Measurements from ENCODE around the gene OSM. TPM values are rescaled to one million over a fixed set of nuclear protein-coding genes. Genes with fewer than 3 reads are reported as not detected.

OSM gene
- total and polyA plus RNA-seq, 4 donors, result 0.09 to 0.84 (median 0.25) TPM; not detected in 1

DNA sequence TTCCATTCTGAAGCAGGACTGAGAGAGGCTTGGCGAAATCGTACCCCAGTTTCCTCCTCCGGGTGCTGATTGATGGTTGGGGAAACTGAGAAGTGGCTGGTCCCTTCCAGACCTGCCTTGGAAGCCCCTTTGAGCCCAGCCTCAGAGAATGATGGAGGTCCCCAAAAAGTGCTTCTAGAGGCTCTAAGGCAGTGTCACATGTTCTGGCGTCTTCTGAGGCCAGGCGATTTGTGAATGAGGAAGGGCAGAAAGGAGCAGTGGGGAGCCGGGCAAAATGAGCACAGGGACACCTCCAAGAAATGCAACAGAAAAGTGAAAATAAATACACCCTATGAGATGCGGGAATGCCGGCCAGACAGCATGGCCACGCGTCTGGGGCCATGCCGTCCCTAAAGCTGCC, 19.1 kb downstream of the OSM start:
- Histone ChIP-seq H3K36me3 (ENCODE audit: control insufficient read depth in 4 of 4, insufficient read depth in 3 of 4, low read depth in 1 of 4, low read length in 3 of 4) (no peaks in the 10 kb centered on the region), H3K9me3 (ENCODE audit: control insufficient read depth in 4 of 4, low read length in 3 of 4) (no peaks in the 10 kb centered on the region), H3K9ac (ENCODE audit: low read depth in 1 of 2, low read length in 2 of 2) (no peak overlapping the region), H3K4me3 (ENCODE audit: low read depth in 1 of 3, low read length in 3 of 3) (no peak overlapping the region), H3K4me1 (ENCODE audit: control insufficient read depth in 4 of 4, insufficient read depth in 4 of 4, low read length in 3 of 4) (peaks cover 3 to 19% (median 13%) of the 10 kb centered on the region in 4 donors), H3K27me3 (ENCODE audit: control insufficient read depth in 4 of 4, insufficient read depth in 4 of 4, low read length in 3 of 4) (peaks cover 0 to 7% (median 2%) of the 10 kb centered on the region in 4 donors), H3K27ac (ENCODE audit: low read depth in 1 of 2, low read length in 2 of 2) (no peak overlapping the region)
- WGBS, result 76% methylated on average over 11 of the region's 11 CpGs
- no peak for TF ChIP-seq FOXA1 (IDR thresholded peaks at IDR 0.05)
- TF ChIP-seq MAX (IDR thresholded peaks at IDR 0.05), result no peak
- no peak for TF ChIP-seq ZBTB33 (IDR thresholded peaks at IDR 0.05)
- no peak for TF ChIP-seq CTCF (IDR thresholded peaks at IDR 0.05; ENCODE audit: low read depth, low read length, missing input control)
- TF ChIP-seq RXRA (IDR thresholded peaks at IDR 0.05), result no peak
- no peak for TF ChIP-seq JUND (IDR thresholded peaks at IDR 0.05)
- TF ChIP-seq FOXA2 (IDR thresholded peaks at IDR 0.05), result no peak
- TF ChIP-seq GABPA (IDR thresholded peaks at IDR 0.05 in 1 of 2, conservative IDR thresholded peaks at IDR 0.05 in 1 of 2), result no peak
- TF ChIP-seq NR2F2 (IDR thresholded peaks at IDR 0.05), result no peak
- TF ChIP-seq TAF1 (conservative IDR thresholded peaks at IDR 0.05), result no peak
- TF ChIP-seq HNF4A (conservative IDR thresholded peaks at IDR 0.05), result no peak
- TF ChIP-seq RAD21 (IDR thresholded peaks at IDR 0.05), result no peak
- TF ChIP-seq EGR1 (IDR thresholded peaks at IDR 0.05; ENCODE audit: low read depth in 2 of 2), result no peak
- TF ChIP-seq YY1 (IDR thresholded peaks at IDR 0.05), result no peak
- TF ChIP-seq SP1 (IDR thresholded peaks at IDR 0.05), result no peak
- no peak for TF ChIP-seq ATF3 (IDR thresholded peaks at IDR 0.05)
- no peak for DNase-seq (ENCODE audit: low spot score)

DNA sequence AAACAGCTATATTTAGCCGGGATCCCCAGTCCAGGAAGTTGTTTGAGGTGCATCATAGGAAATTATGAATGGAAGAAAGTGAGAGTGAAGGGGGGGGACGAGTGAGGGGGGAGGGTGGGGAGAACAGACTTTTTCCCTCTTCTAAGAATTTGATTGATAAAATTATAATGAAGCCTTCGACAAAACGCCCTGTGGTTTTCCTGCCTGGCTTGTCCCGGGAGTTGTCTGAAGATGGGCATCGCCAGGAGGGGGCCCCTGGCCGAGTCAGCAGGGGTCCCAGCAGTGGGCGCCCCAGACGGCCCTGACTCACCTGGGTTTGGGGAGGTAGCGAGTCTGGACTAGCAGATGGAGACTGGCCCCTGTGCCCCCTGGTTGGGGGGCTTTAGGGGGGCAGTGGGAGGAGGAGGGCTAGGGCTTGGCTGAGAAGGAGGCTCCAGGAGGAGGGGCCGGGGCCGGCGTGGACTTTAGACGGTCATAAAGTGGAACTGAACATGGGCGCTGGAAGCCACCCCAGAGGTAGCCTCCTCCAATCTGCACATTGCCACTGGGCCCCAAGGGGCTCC, 19.8 kb downstream of the OSM start:
- Histone ChIP-seq H3K27me3 (ENCODE audit: control insufficient read depth in 4 of 4, insufficient read depth in 4 of 4, low read length in 3 of 4) (peaks cover 0 to 7% (median 2%) of the 10 kb centered on the region in 4 donors), H3K9me3 (ENCODE audit: control insufficient read depth in 4 of 4, low read length in 3 of 4) (no peaks in the 10 kb centered on the region), H3K4me1 (ENCODE audit: control insufficient read depth in 4 of 4, insufficient read depth in 4 of 4, low read length in 3 of 4) (peaks cover 3 to 19% (median 13%) of the 10 kb centered on the region in 4 donors), H3K9ac (ENCODE audit: low read depth in 1 of 2, low read length in 2 of 2) (no peak overlapping the region), H3K27ac (ENCODE audit: low read depth in 1 of 2, low read length in 2 of 2) (no peak overlapping the region), H3K36me3 (ENCODE audit: control insufficient read depth in 4 of 4, insufficient read depth in 3 of 4, low read depth in 1 of 4, low read length in 3 of 4) (no peaks in the 10 kb centered on the region), H3K4me3 (ENCODE audit: low read depth in 1 of 3, low read length in 3 of 3) (peak overlapping the region in 1 of 3 donors; percentile 47)
- 22% methylated on average over 15 of the region's 15 CpGs for WGBS
- DNase-seq (ENCODE audit: low spot score), result no peak
- TF ChIP-seq YY1 (IDR thresholded peaks at IDR 0.05) (no peak), TAF1 (conservative IDR thresholded peaks at IDR 0.05) (no peak), FOXA2 (IDR thresholded peaks at IDR 0.05) (no peak), FOXA1 (IDR thresholded peaks at IDR 0.05) (no peak), GABPA (IDR thresholded peaks at IDR 0.05 in 1 of 2, conservative IDR thresholded peaks at IDR 0.05 in 1 of 2) (no peak), EGR1 (IDR thresholded peaks at IDR 0.05; ENCODE audit: low read depth in 2 of 2) (no peak), CTCF (IDR thresholded peaks at IDR 0.05; ENCODE audit: low read depth, low read length, missing input control) (no peak), HNF4A (conservative IDR thresholded peaks at IDR 0.05) (no peak), JUND (IDR thresholded peaks at IDR 0.05) (no peak)
- TF ChIP-seq, protein P1, sequence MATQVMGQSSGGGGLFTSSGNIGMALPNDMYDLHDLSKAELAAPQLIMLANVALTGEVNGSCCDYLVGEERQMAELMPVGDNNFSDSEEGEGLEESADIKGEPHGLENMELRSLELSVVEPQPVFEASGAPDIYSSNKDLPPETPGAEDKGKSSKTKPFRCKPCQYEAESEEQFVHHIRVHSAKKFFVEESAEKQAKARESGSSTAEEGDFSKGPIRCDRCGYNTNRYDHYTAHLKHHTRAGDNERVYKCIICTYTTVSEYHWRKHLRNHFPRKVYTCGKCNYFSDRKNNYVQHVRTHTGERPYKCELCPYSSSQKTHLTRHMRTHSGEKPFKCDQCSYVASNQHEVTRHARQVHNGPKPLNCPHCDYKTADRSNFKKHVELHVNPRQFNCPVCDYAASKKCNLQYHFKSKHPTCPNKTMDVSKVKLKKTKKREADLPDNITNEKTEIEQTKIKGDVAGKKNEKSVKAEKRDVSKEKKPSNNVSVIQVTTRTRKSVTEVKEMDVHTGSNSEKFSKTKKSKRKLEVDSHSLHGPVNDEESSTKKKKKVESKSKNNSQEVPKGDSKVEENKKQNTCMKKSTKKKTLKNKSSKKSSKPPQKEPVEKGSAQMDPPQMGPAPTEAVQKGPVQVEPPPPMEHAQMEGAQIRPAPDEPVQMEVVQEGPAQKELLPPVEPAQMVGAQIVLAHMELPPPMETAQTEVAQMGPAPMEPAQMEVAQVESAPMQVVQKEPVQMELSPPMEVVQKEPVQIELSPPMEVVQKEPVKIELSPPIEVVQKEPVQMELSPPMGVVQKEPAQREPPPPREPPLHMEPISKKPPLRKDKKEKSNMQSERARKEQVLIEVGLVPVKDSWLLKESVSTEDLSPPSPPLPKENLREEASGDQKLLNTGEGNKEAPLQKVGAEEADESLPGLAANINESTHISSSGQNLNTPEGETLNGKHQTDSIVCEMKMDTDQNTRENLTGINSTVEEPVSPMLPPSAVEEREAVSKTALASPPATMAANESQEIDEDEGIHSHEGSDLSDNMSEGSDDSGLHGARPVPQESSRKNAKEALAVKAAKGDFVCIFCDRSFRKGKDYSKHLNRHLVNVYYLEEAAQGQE (IDR thresholded peaks at IDR 0.05), result no peak

All from liver (tissue), 9 donors.